Measurements from ENCODE around the gene KRT23.

Gene KRT23

DNA sequence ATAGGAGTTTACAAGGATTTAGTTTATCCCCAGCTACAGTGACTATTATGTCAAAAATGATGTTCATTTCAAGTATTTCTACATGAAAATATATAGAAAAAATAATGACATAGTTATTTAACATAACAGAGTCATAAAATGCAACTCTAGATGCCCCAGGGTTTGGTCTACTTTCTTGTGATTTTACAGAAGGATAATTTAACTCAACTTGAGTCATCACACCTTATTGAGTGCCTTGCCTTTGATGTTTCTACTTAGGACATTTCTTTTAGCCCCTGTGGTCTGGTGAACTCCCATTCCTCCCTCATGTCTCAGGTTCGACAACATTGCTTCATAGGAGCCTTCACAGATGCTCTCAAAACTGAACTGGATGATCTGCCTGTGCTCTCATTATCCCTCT is 54.4 kb downstream of the KRT23 start:
- peaks cover 7 to 16% of the 10 kb centered on the region in 2 donors for H3K4me1 ChIP-seq (ENCODE audit: control insufficient read depth in 2 of 2, insufficient read depth in 2 of 2, low read length in 2 of 2)
- peaks cover 11% of the 10 kb centered on the region in 2 donors for H3K36me3 ChIP-seq (ENCODE audit: control insufficient read depth in 2 of 2, insufficient read depth in 2 of 2, low read length in 2 of 2)
- H3K9me3 ChIP-seq (ENCODE audit: control insufficient read depth in 2 of 2, low read length in 2 of 2), result no peaks in the 10 kb centered on the region
- H3K4me3 ChIP-seq (ENCODE audit: low read length in 2 of 2), result peak overlapping the region; percentile 66 to 82
- no peaks in the 10 kb centered on the region for H3K27me3 ChIP-seq (ENCODE audit: control insufficient read depth in 2 of 2, insufficient read depth in 2 of 2, low read length in 2 of 2)
- H3K27ac ChIP-seq (ENCODE audit: low read depth in 2 of 2, low read length in 2 of 2), result peak overlapping the region; percentile 80 to 82
- peak overlapping the region in 1 of 2 donors; percentile 62 for H3K9ac ChIP-seq (ENCODE audit: low read depth in 1 of 2, low read length in 2 of 2)

DNA sequence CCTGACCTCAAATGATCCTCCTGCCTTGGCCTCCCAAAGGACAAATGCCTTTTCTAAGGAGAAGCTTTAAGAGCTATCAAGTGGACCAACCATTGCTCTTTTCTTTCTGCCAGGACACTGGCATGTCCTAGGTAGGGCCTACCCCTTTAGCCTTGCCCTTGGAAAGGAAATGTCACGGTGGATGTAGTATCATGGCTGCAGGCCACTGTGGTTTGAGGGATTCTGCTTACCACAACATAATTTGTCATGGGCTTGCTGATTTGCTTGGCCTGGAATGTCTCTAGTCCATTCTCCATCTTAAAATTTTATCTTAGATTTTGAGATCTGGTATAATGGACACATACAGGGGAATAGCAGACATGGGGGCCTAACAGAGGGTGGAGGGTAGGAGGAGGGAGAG is 58.4 kb downstream of the KRT23 start:
- Histone ChIP-seq H3K9ac (ENCODE audit: low read depth in 1 of 2, low read length in 2 of 2) (no peak overlapping the region), H3K4me3 (ENCODE audit: low read length in 2 of 2) (no peak overlapping the region), H3K27ac (ENCODE audit: low read depth in 2 of 2, low read length in 2 of 2) (no peak overlapping the region), H3K9me3 (ENCODE audit: control insufficient read depth in 2 of 2, low read length in 2 of 2) (no peaks in the 10 kb centered on the region), H3K4me1 (ENCODE audit: control insufficient read depth in 2 of 2, insufficient read depth in 2 of 2, low read length in 2 of 2) (peaks cover 4 to 7% of the 10 kb centered on the region in 2 donors), H3K36me3 (ENCODE audit: control insufficient read depth in 2 of 2, insufficient read depth in 2 of 2, low read length in 2 of 2) (peaks cover 13 to 16% of the 10 kb centered on the region in 2 donors), H3K27me3 (ENCODE audit: control insufficient read depth in 2 of 2, insufficient read depth in 2 of 2, low read length in 2 of 2) (no peaks in the 10 kb centered on the region)

DNA sequence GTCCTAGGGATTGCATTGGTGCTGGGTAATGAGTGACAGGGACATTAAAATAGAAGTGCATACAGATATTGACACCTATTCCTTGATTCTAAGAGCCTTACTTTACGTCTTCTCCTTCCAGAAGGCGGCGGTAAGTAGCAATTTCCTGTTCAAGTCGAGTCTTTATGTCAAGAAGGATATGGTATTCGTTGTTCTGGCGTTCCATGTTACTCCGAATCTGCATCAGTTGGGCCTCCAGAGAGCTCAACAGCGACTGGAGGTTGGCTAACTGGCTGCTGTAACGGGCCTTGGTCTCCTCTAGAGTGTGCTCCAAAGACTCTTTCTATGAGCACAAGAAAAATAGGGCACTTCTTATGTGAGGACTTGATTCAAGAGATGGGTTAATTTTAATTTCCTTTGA is 59.4 kb downstream of the KRT23 start:
- H3K9me3 ChIP-seq (ENCODE audit: control insufficient read depth in 2 of 2, low read length in 2 of 2), result no peaks in the 10 kb centered on the region
- no peaks in the 10 kb centered on the region for H3K27me3 ChIP-seq (ENCODE audit: control insufficient read depth in 2 of 2, insufficient read depth in 2 of 2, low read length in 2 of 2)
- peaks cover 0 to 3% of the 10 kb centered on the region in 2 donors for H3K4me1 ChIP-seq (ENCODE audit: control insufficient read depth in 2 of 2, insufficient read depth in 2 of 2, low read length in 2 of 2)
- no peak overlapping the region for H3K4me3 ChIP-seq (ENCODE audit: low read length in 2 of 2)
- H3K27ac ChIP-seq (ENCODE audit: low read depth in 2 of 2, low read length in 2 of 2), result no peak overlapping the region
- no peak overlapping the region for H3K9ac ChIP-seq (ENCODE audit: low read depth in 1 of 2, low read length in 2 of 2)
- peaks cover 13 to 16% of the 10 kb centered on the region in 2 donors for H3K36me3 ChIP-seq (ENCODE audit: control insufficient read depth in 2 of 2, insufficient read depth in 2 of 2, low read length in 2 of 2)

DNA sequence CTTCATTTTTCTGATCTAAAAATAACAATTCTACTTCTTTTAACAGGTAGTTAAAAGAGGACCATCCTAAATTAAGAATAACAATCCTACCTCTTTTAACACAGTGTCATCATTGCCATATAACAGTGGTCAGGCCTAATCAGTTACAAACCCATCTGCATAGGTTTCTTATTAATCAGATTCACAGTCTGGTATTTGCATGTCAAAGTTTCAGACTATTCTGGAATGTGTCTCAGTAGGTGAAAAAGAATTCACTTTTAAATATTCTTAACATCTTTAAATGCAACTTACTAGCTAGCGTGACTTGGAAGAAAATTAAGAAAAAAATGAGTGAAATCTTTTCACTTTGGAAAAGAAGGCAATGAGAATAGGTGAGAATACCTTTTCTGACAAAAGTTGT is 63.6 kb downstream of the KRT23 start:
- Histone ChIP-seq H3K9me3 (ENCODE audit: control insufficient read depth in 2 of 2, low read length in 2 of 2) (no peaks in the 10 kb centered on the region), H3K27ac (ENCODE audit: low read depth in 2 of 2, low read length in 2 of 2) (no peak overlapping the region), H3K9ac (ENCODE audit: low read depth in 1 of 2, low read length in 2 of 2) (no peak overlapping the region), H3K36me3 (ENCODE audit: control insufficient read depth in 2 of 2, insufficient read depth in 2 of 2, low read length in 2 of 2) (peaks cover 7 to 8% of the 10 kb centered on the region in 2 donors), H3K4me3 (ENCODE audit: low read length in 2 of 2) (no peak overlapping the region), H3K4me1 (ENCODE audit: control insufficient read depth in 2 of 2, insufficient read depth in 2 of 2, low read length in 2 of 2) (no peaks in the 10 kb centered on the region), H3K27me3 (ENCODE audit: control insufficient read depth in 2 of 2, insufficient read depth in 2 of 2, low read length in 2 of 2) (no peaks in the 10 kb centered on the region)

DNA sequence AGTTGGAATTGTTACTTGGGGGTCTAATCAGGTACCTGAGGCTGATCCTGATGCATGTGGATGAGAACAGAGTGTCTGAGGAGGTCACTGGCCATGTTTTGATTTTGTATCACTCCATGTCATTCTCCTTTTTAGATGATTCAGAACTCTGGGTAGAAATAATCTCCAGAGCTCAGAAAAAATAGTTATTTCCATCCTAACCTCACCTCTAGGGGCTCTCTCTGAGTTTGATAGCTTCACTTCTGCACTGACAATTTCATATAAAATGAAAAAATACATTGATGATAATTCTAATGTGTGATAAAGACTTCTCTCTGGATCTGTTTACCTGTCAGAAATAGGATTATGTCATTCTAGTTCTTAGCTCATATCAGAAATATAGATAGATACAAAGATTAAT is 64.2 kb downstream of the KRT23 start:
- no peaks in the 10 kb centered on the region for H3K4me1 ChIP-seq (ENCODE audit: control insufficient read depth in 2 of 2, insufficient read depth in 2 of 2, low read length in 2 of 2)
- H3K9ac ChIP-seq (ENCODE audit: low read depth in 1 of 2, low read length in 2 of 2), result no peak overlapping the region
- H3K36me3 ChIP-seq (ENCODE audit: control insufficient read depth in 2 of 2, insufficient read depth in 2 of 2, low read length in 2 of 2), result peaks cover 4 to 7% of the 10 kb centered on the region in 2 donors
- H3K4me3 ChIP-seq (ENCODE audit: low read length in 2 of 2), result no peak overlapping the region
- H3K27ac ChIP-seq (ENCODE audit: low read depth in 2 of 2, low read length in 2 of 2), result no peak overlapping the region
- H3K9me3 ChIP-seq (ENCODE audit: control insufficient read depth in 2 of 2, low read length in 2 of 2), result no peaks in the 10 kb centered on the region
- H3K27me3 ChIP-seq (ENCODE audit: control insufficient read depth in 2 of 2, insufficient read depth in 2 of 2, low read length in 2 of 2), result no peaks in the 10 kb centered on the region
